ENCODE results near the gene CCDC152. TPM values are rescaled to one million over a fixed set of nuclear protein-coding genes. Genes with fewer than 3 reads are reported as not detected.

Gene CCDC152
- total and polyA plus RNA-seq, 5 donors from 2014 or later = 0.99 to 3.3 (median 1.3) TPM

DNA sequence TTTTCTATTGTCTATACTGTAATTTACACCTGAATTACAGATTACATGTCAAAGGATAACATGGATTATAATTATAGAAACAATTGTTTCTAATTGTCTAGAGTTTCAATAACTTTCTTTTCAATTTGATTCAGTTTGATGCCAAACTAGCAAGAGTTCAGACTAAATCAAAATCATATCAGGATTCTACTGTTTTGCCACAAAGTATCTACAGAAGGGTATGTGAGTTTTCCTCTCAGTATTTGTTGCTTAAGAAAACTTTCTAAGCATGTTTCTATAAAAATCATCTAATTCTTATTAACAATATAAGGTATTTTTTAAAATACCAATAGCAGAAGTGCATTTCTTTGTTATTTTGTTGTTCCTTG lies 42.6 kb downstream of the CCDC152 start:
- Mint-ChIP-seq H3K9me3 (peaks cover 0 to 15% (median 0%) of the 10 kb centered on the region in 7 donors), H3K4me1 (no peaks in the 10 kb centered on the region), H3K27me3 (peaks cover 6% of the 10 kb centered on the region), H3K27ac (no peak overlapping the region), H3K36me3 (no peaks in the 10 kb centered on the region), H3K4me3 (no peak overlapping the region)
- no peaks in the 10 kb centered on the region for H3K4me1 ChIP-seq (ENCODE audit: control insufficient read depth, insufficient read depth, low read length, poor library complexity, severe bottlenecking)
- no peak overlapping the region for H3K27ac ChIP-seq (ENCODE audit: insufficient read depth, low read length, poor library complexity, severe bottlenecking)
- DNase-seq (no peak), ATAC-seq (ENCODE audit: low read depth in 2 of 2) (no peak)
- H3K36me3 ChIP-seq (ENCODE audit: control insufficient read depth, insufficient read depth, low read length) = no peaks in the 10 kb centered on the region
- H3K4me3 ChIP-seq (ENCODE audit: low read depth, low read length) = no peak overlapping the region
- H3K9me3 ChIP-seq (ENCODE audit: control insufficient read depth in 2 of 2, low read length in 2 of 2) = no peaks in the 10 kb centered on the region
- H3K27me3 ChIP-seq (ENCODE audit: control insufficient read depth, insufficient read depth, low read length) = no peaks in the 10 kb centered on the region

DNA sequence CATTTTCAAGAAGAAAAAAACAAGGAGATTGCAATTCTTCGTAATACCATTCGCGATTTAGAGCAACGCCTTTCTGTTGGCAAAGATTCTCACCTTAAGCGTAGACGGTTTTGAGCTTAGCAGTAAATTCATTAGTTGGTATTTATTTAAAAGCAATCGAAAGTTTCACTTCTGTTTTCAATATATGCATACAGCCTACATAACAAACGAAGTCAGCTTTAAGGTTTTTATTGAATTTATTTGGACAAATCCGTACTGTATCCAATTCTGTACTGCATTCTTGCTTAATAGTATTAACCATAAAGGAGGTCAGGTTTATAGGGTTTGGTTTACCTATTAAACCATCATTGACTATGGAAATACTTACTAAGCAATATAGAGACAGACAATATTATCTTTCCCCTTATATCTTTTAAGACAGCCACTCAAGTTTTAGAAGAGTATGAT lies 43.1 kb downstream of the CCDC152 start:
- Mint-ChIP-seq H3K4me1 (no peaks in the 10 kb centered on the region), H3K36me3 (no peaks in the 10 kb centered on the region), H3K27ac (no peak overlapping the region), H3K27me3 (peaks cover 6% of the 10 kb centered on the region), H3K9me3 (peaks cover 0 to 11% (median under 1%) of the 10 kb centered on the region in 7 donors), H3K4me3 (no peak overlapping the region)
- H3K4me3 ChIP-seq (ENCODE audit: low read depth, low read length) = no peak overlapping the region
- DNase-seq (no peak), ATAC-seq (ENCODE audit: low read depth in 2 of 2) (no peak)
- H3K27ac ChIP-seq (ENCODE audit: insufficient read depth, low read length, poor library complexity, severe bottlenecking) = no peak overlapping the region
- no peaks in the 10 kb centered on the region for H3K36me3 ChIP-seq (ENCODE audit: control insufficient read depth, insufficient read depth, low read length)
- H3K27me3 ChIP-seq (ENCODE audit: control insufficient read depth, insufficient read depth, low read length) = no peaks in the 10 kb centered on the region
- H3K9me3 ChIP-seq (ENCODE audit: control insufficient read depth in 2 of 2, low read length in 2 of 2) = no peaks in the 10 kb centered on the region
- no peaks in the 10 kb centered on the region for H3K4me1 ChIP-seq (ENCODE audit: control insufficient read depth, insufficient read depth, low read length, poor library complexity, severe bottlenecking)

DNA sequence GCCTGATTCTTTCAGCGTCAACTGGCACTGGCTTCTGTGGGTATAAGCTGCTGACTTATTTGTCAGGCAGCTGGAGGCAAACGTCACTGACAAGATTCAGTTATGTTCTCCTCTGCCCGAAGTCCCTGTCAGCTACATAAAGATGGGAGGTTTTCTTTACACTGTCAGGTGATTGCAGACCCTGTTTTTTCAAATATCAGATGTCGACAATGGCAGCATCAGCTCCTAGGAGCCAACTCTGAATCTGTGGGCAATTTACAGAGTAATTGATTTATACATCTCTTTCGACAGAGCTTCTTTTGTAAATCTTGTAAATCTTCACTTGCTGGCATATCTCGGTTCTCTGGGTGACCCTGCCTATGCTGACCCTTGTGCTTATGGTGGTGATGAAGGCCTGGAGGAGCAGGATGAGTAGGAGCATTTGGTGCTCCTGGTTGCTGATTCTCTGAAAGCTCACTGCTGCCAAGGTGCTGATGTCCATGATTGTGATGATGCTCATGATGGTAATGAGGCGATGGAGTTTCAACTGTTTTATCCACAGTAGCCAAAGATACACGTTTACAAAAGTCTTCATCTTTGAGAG lies 44.2 kb downstream of the CCDC152 start:
- Histone ChIP-seq H3K4me3 (ENCODE audit: low read depth, low read length) (no peak overlapping the region), H3K27ac (ENCODE audit: insufficient read depth, low read length, poor library complexity, severe bottlenecking) (no peak overlapping the region), H3K36me3 (ENCODE audit: control insufficient read depth, insufficient read depth, low read length) (no peaks in the 10 kb centered on the region), H3K27me3 (ENCODE audit: control insufficient read depth, insufficient read depth, low read length) (no peaks in the 10 kb centered on the region), H3K4me1 (ENCODE audit: control insufficient read depth, insufficient read depth, low read length, poor library complexity, severe bottlenecking) (no peaks in the 10 kb centered on the region), H3K9me3 (ENCODE audit: control insufficient read depth in 2 of 2, low read length in 2 of 2) (no peaks in the 10 kb centered on the region)
- ATAC-seq (ENCODE audit: low read depth in 2 of 2) = no peak
- Mint-ChIP-seq H3K27me3 (peaks cover 6% of the 10 kb centered on the region), H3K4me3 (no peak overlapping the region), H3K27ac (no peak overlapping the region), H3K9me3 (peaks cover 0 to 5% (median 0%) of the 10 kb centered on the region in 7 donors), H3K4me1 (no peaks in the 10 kb centered on the region), H3K36me3 (no peaks in the 10 kb centered on the region)
- no peak for DNase-seq

DNA sequence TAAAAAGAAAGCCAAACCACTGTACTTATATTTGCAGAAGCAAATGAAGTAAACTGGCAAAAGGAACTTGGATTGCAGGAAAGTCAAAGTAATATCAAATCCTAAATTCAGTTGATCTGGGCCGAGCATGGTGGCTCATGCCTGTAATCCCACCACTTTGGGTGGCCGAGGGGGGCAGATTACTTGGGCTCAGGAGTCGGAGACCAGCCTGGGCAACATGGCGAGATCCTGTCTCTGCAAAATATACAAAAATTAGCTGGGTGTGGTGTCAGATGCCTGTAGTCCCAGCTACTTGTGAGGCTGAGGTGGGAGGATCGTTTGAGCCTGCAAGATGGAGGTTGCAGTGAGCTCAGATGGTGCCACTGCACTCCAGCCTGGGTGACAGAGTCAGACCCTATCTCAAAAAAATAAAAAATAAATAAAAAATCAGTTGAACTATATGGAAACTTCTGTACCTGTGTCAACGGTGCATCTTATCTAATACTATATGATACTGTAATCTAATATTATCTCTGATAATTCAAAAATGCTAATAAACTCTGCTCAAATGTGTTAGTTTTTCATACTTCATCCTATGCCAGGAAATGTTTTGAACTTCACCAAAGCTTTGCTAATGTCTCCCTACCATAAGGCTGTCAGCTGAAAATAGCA lies 45.0 kb downstream of the CCDC152 start:
- no peaks in the 10 kb centered on the region for H3K4me1 Mint-ChIP-seq

DNA sequence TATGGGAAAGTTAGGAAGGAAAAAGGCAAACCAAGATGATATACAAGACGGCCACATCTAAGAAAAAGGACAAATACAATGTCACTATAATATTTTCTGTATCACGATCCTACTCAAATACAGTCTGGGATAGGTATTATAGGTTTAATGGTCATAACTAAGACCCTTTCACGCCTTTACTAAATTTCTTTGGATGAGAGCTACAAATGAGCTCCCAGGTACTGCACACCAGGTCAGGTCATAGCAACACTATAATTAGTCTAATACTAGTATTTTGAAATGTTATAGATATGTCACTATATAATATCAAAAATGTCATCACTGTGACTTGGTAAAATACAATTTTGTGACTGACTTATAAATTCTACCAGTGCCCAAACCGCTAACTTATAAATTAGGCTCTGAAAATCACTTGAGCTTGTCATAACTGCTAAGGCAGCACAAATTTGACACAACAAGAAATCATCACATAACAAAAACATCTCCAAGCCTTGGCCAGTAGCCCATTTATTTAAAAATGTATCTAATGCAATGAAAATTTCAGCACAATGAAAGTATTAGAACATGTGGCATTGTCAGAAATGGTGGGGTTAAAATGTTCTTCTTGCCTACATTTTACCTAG lies 48.2 kb downstream of the CCDC152 start:
- Mint-ChIP-seq H3K27me3 (no peaks in the 10 kb centered on the region), H3K27ac (no peak overlapping the region), H3K9me3 (peaks cover 0 to 4% (median 0%) of the 10 kb centered on the region in 7 donors), H3K36me3 (no peaks in the 10 kb centered on the region), H3K4me3 (no peak overlapping the region), H3K4me1 (no peaks in the 10 kb centered on the region)
- no peaks in the 10 kb centered on the region for H3K27me3 ChIP-seq (ENCODE audit: control insufficient read depth, insufficient read depth, low read length)
- no peak overlapping the region for H3K27ac ChIP-seq (ENCODE audit: insufficient read depth, low read length, poor library complexity, severe bottlenecking)
- H3K36me3 ChIP-seq (ENCODE audit: control insufficient read depth, insufficient read depth, low read length) = no peaks in the 10 kb centered on the region
- DNase-seq (no peak), ATAC-seq (ENCODE audit: low read depth in 2 of 2) (no peak)
- H3K4me3 ChIP-seq (ENCODE audit: low read depth, low read length) = no peak overlapping the region
- H3K9me3 ChIP-seq (ENCODE audit: control insufficient read depth in 2 of 2, low read length in 2 of 2) = no peaks in the 10 kb centered on the region
- no peaks in the 10 kb centered on the region for H3K4me1 ChIP-seq (ENCODE audit: control insufficient read depth, insufficient read depth, low read length, poor library complexity, severe bottlenecking)

More for the DNA sequence above, 45.0 kb downstream of the CCDC152 start:
- Mint-ChIP-seq H3K9me3 (peaks cover 0 to 5% (median 0%) of the 10 kb centered on the region in 7 donors), H3K27me3 (peaks cover 6% of the 10 kb centered on the region), H3K27ac (no peak overlapping the region), H3K36me3 (no peaks in the 10 kb centered on the region), H3K4me3 (no peak overlapping the region)
- DNase-seq (no peak), ATAC-seq (ENCODE audit: low read depth in 2 of 2) (no peak)
- no peak overlapping the region for H3K27ac ChIP-seq (ENCODE audit: insufficient read depth, low read length, poor library complexity, severe bottlenecking)
- no peaks in the 10 kb centered on the region for H3K9me3 ChIP-seq (ENCODE audit: control insufficient read depth in 2 of 2, low read length in 2 of 2)
- no peak overlapping the region for H3K4me3 ChIP-seq (ENCODE audit: low read depth, low read length)
- H3K4me1 ChIP-seq (ENCODE audit: control insufficient read depth, insufficient read depth, low read length, poor library complexity, severe bottlenecking) = no peaks in the 10 kb centered on the region
- no peaks in the 10 kb centered on the region for H3K27me3 ChIP-seq (ENCODE audit: control insufficient read depth, insufficient read depth, low read length)
- H3K36me3 ChIP-seq (ENCODE audit: control insufficient read depth, insufficient read depth, low read length) = no peaks in the 10 kb centered on the region

DNA sequence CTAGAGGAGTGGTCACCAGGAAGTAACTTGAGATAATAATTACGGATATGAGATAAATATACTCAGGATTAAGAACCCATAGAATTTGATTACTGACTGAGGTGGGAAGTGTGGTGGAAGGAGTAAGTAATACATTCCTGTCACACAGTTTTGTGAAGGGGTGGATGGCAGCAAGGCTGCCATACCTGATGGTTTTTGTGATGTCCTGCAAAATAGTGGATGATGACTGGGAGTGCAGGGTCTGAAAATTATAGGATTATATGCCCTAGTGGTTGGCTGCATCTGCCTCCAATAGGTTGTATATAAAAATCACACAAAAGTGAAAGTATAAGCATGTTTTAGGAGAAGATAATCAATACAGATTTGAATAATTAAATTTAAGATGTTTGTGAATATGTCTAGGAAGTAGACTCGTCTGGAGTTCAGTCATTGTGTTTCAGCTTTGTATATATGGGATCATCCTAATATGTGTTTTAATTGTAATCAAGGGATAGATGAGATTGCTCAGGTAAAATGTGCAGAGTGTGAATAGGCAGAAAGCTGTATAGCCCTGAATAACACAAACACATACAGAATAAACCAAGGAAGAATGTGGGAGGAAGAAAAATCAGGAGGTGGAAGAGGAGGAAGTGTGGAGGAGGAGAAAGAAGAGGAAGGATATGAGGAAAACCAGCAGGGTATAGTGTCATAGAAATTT lies 49.5 kb downstream of the CCDC152 start:
- Mint-ChIP-seq H3K27ac (no peak overlapping the region), H3K9me3 (peaks cover 0 to 4% (median 0%) of the 10 kb centered on the region in 7 donors), H3K4me1 (no peaks in the 10 kb centered on the region), H3K27me3 (no peaks in the 10 kb centered on the region), H3K4me3 (no peak overlapping the region), H3K36me3 (no peaks in the 10 kb centered on the region)
- no peak overlapping the region for H3K27ac ChIP-seq (ENCODE audit: insufficient read depth, low read length, poor library complexity, severe bottlenecking)
- H3K27me3 ChIP-seq (ENCODE audit: control insufficient read depth, insufficient read depth, low read length) = no peaks in the 10 kb centered on the region
- H3K9me3 ChIP-seq (ENCODE audit: control insufficient read depth in 2 of 2, low read length in 2 of 2) = no peaks in the 10 kb centered on the region
- no peaks in the 10 kb centered on the region for H3K36me3 ChIP-seq (ENCODE audit: control insufficient read depth, insufficient read depth, low read length)
- no peaks in the 10 kb centered on the region for H3K4me1 ChIP-seq (ENCODE audit: control insufficient read depth, insufficient read depth, low read length, poor library complexity, severe bottlenecking)
- no peak for ATAC-seq (ENCODE audit: low read depth in 2 of 2)
- no peak overlapping the region for H3K4me3 ChIP-seq (ENCODE audit: low read depth, low read length)
- no peak for DNase-seq

DNA sequence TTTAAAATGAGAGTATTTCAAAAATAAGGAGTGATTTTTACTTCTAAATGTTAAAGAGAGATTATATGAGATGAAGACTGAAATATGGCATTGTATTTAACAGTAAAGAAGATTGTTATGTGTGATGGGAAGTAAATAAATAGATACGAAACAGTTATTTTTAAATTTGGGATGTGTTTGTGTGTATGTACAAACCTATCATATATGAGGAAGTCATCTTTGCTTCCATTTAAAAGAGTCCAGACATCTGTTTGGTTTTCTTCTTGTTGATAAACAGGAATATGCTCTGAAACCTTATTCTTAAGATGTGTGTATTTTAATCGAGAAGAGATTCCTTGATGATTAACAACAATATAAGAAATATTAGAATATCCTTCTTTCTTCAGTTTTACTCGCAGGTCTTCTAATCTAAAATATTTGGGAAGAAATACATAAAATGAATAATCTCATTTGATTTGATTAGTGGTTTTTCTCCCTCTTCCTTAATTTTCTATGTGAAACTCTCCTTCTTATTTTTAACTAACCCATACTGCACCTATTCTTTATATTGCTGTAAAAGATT lies 50.2 kb downstream of the CCDC152 start:
- Histone ChIP-seq H3K4me3 (ENCODE audit: low read depth, low read length) (no peak overlapping the region), H3K27ac (ENCODE audit: insufficient read depth, low read length, poor library complexity, severe bottlenecking) (no peak overlapping the region), H3K27me3 (ENCODE audit: control insufficient read depth, insufficient read depth, low read length) (no peaks in the 10 kb centered on the region), H3K36me3 (ENCODE audit: control insufficient read depth, insufficient read depth, low read length) (no peaks in the 10 kb centered on the region), H3K4me1 (ENCODE audit: control insufficient read depth, insufficient read depth, low read length, poor library complexity, severe bottlenecking) (no peaks in the 10 kb centered on the region), H3K9me3 (ENCODE audit: control insufficient read depth in 2 of 2, low read length in 2 of 2) (no peaks in the 10 kb centered on the region)
- peaks cover 0 to 3% (median 0%) of the 10 kb centered on the region in 4 donors for H3K4me1 Mint-ChIP-seq
- peaks cover 0 to 4% (median 0%) of the 10 kb centered on the region in 7 donors for H3K9me3 Mint-ChIP-seq
- H3K27me3 Mint-ChIP-seq = no peaks in the 10 kb centered on the region
- DNase-seq (no peak), ATAC-seq (ENCODE audit: low read depth in 2 of 2) (no peak)
- no peak overlapping the region for H3K27ac Mint-ChIP-seq
- H3K36me3 Mint-ChIP-seq = no peaks in the 10 kb centered on the region
- H3K4me3 Mint-ChIP-seq = no peak overlapping the region
